ENCODE data around the gene RPL10. TPM values are rescaled to one million over a fixed set of nuclear protein-coding genes. Genes with fewer than 3 reads are reported as not detected.

RPL10 gene
- total RNA-seq, 1 donor from 2014 or later: 3,704 TPM

DNA sequence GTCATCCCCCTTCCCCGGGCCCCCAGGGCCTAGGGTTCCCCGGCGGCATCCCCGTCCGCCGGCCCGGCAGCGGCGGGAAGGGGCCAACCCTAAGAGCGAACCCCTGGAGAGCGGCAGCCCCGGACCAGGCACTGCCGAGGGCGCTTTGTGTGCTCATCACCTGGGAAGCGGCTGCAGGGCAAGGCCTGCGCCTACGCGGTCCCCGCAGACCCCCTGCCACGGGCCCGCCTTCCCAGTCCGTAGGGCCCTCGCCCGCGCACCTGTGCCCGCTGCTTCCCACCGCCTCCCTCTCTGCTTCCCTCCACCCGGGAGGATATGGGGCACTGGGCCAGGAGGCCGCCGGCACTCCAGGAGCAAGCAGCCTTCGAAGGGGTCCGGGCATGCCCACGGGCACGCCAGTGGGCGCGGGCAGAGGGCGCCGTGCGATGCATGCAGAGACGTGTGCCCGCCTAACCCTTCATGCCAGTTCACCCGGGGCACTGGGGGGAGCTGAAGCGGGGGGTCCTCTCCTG is 26.3 kb upstream of the RPL10 start:
- no peaks in the 10 kb centered on the region for H3K36me3 Mint-ChIP-seq (ENCODE audit: low read depth, unreplicated experiment)
- TF ChIP-seq, protein P1, sequence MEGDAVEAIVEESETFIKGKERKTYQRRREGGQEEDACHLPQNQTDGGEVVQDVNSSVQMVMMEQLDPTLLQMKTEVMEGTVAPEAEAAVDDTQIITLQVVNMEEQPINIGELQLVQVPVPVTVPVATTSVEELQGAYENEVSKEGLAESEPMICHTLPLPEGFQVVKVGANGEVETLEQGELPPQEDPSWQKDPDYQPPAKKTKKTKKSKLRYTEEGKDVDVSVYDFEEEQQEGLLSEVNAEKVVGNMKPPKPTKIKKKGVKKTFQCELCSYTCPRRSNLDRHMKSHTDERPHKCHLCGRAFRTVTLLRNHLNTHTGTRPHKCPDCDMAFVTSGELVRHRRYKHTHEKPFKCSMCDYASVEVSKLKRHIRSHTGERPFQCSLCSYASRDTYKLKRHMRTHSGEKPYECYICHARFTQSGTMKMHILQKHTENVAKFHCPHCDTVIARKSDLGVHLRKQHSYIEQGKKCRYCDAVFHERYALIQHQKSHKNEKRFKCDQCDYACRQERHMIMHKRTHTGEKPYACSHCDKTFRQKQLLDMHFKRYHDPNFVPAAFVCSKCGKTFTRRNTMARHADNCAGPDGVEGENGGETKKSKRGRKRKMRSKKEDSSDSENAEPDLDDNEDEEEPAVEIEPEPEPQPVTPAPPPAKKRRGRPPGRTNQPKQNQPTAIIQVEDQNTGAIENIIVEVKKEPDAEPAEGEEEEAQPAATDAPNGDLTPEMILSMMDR (IDR thresholded peaks at IDR 0.05; ENCODE audit: unreplicated experiment): no peak
- H3K27me3 Mint-ChIP-seq (ENCODE audit: unreplicated experiment): peaks cover 2% of the 10 kb centered on the region
- no peaks in the 10 kb centered on the region for H3K4me1 Mint-ChIP-seq (ENCODE audit: unreplicated experiment)
- H3K27ac Mint-ChIP-seq (ENCODE audit: unreplicated experiment): no peak overlapping the region
- no peak for DNase-seq (ENCODE audit: low spot score)
- no peak overlapping the region for H3K4me3 Mint-ChIP-seq (ENCODE audit: unreplicated experiment)
- no peaks in the 10 kb centered on the region for H3K9me3 Mint-ChIP-seq (ENCODE audit: unreplicated experiment)

DNA sequence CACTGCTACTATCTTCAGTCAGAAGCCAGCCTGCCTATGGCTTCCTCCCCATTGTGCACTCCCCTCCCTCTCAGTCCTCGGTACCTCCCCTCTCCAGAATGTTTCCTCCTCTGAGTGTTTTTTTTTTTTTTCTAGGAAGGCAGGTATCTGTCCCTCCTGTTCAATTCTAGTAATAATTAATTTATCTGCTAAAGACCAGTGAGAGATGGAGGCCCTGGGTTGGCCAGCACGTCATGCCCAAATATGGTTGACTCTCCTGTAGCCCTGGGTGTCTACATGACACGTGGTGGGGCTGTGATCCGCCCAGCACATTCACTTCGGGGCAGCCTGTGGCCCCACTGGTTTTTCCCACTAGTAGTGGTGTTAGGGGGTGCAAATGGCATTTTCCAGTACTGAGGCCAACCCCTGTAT is 25.6 kb upstream of the RPL10 start:
- no peaks in the 10 kb centered on the region for H3K36me3 Mint-ChIP-seq (ENCODE audit: low read depth, unreplicated experiment)
- H3K4me3 Mint-ChIP-seq (ENCODE audit: unreplicated experiment): peak overlapping the region; percentile 62
- H3K27me3 Mint-ChIP-seq (ENCODE audit: unreplicated experiment): peaks cover 2% of the 10 kb centered on the region
- no peak overlapping the region for H3K27ac Mint-ChIP-seq (ENCODE audit: unreplicated experiment)
- DNase-seq (ENCODE audit: low spot score): no peak
- TF ChIP-seq, protein P1 (IDR thresholded peaks at IDR 0.05; ENCODE audit: unreplicated experiment): no peak
- H3K9me3 Mint-ChIP-seq (ENCODE audit: unreplicated experiment): no peaks in the 10 kb centered on the region
- no peaks in the 10 kb centered on the region for H3K4me1 Mint-ChIP-seq (ENCODE audit: unreplicated experiment)

DNA sequence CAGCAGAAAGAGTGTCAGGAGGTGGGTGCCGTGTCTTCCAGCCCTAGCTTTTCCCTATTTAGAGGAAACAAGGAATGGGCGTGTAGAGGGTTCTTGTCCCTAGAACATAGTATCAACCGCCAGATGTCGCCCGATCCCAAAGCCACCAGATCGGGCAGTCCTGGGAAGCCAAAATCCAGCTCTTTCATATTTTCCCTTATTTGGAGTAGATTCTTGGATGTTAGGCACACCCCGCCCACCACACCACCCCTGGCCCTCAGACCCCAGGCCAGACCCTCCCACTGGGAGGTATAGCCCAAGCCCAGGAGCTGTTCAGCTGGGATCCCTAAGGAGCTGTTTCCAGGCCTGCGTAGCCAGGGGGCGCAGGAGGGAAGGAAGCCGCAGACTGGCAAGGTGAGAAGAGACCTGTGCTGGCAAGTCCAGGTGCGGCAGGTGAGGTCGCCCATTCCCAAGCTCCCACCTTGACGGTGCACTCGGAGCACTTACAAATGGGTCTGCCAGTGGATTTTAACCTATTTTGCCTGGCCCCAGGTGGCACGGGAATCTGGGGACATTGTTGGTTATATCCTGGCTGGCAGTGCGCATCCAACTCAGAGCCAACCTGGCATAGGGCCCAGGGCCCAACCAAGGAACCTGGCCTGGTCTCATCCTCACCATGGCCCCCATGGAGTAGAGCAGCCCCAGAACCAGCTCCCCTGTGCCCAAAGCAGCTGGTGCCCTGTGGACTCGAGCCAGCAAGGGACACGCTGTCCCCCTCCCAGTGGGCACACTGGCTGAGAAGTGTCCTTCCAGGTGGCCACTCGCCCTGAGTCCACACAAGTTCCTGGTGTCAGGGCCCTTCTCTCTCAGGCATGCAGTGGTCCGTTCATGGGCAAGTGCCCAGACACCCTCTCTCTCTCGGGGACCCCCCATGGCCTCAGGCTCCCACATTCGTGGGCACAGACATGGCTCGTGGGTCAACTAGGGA is 24.6 kb upstream of the RPL10 start:
- H3K27ac Mint-ChIP-seq (ENCODE audit: unreplicated experiment): no peak overlapping the region
- no peaks in the 10 kb centered on the region for H3K9me3 Mint-ChIP-seq (ENCODE audit: unreplicated experiment)

DNA sequence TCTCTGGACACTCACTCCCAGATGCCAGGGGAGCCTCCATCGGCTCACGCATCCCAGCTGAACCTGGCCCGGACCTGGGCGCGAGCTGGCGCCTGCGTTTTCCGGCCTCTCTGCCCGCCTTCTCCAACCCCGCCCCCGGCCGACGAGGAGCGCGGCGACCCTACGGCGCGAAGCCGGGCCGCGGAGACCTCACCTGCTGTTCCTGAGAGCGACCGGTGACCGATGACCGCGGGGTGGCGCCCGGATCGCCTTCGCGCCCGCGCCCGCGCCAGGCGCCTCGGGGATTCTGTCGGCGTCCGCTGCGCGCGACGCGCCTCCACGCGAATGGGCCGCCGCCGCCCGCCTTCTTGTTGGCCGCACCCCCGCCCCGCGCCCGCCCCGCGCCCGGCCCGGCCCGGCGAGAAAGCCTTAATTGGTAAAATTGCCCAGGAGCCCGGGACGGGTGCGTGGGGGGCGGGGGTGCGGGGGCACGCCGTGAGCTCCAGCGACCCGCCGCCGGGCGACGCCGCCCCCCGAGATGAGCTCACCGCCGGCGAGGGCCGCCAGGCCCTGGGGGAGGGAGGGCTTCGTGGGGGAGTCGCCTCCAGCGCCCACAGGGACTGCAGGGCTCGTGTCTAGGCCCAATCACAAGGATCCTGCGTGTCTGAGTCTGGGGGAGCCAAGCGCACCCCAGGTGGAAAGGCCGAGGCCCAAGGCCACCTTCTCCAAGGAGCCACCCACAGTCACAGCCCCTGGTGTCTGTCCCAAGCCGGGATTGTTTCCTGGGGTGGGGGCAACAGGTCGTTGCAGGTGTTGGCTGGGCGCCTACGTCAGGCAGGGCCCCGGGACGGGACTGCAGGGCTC is 23.6 kb upstream of the RPL10 start, which contains the start of gene FLNA:
Gene FLNA (minus strand): TSS at position 322 of the 843 bp plus-strand sequence. CDS start 3,389 bp downstream, outside the sequence.
- DNase-seq (ENCODE audit: low spot score): peak; percentile 19
- no peak within 1 kb of the TSS for H3K27ac Mint-ChIP-seq (ENCODE audit: unreplicated experiment)
- H3K36me3 Mint-ChIP-seq (ENCODE audit: low read depth, unreplicated experiment): no peaks in the 10 kb centered on the region
- H3K4me1 Mint-ChIP-seq (ENCODE audit: unreplicated experiment): no peaks in the 10 kb centered on the region
- no peaks in the 10 kb centered on the region for H3K9me3 Mint-ChIP-seq (ENCODE audit: unreplicated experiment)
- TF ChIP-seq, protein P1 (IDR thresholded peaks at IDR 0.05; ENCODE audit: unreplicated experiment): no peak
- H3K27me3 Mint-ChIP-seq (ENCODE audit: unreplicated experiment): peaks cover 2% of the 10 kb centered on the region
- H3K4me3 Mint-ChIP-seq (ENCODE audit: unreplicated experiment): peak within 1 kb of the TSS; percentile 21

More for the DNA sequence above, 24.6 kb upstream of the RPL10 start:
- peaks cover 2% of the 10 kb centered on the region for H3K27me3 Mint-ChIP-seq (ENCODE audit: unreplicated experiment)
- TF ChIP-seq, protein P1 (IDR thresholded peaks at IDR 0.05; ENCODE audit: unreplicated experiment): no peak
- H3K4me1 Mint-ChIP-seq (ENCODE audit: unreplicated experiment): no peaks in the 10 kb centered on the region
- peak overlapping the region; percentile 21 for H3K4me3 Mint-ChIP-seq (ENCODE audit: unreplicated experiment)
- peak; percentile 61 for DNase-seq (ENCODE audit: low spot score)
- no peaks in the 10 kb centered on the region for H3K36me3 Mint-ChIP-seq (ENCODE audit: low read depth, unreplicated experiment)

Measured in endothelial cell (in vitro differentiated cells).